OCI-LY7 (cell line): ENCODE measurements around the gene GABRG3. TPM values are rescaled to one million over a fixed set of nuclear protein-coding genes. Genes with fewer than 3 reads are reported as not detected.

Experiments used
- BruUV-seq: library from RNA; stranded (reverse); fragments of 400-500 nt; replicated peaks from 2 replicates; lab custom pipeline; 2021; lab: Mats Ljungman, UMichigan
- CTCF ChIA-PET: fragments of 300-600 bp; sonication (Branson Sonifier 250); formaldehyde crosslinking; loops from one replicate; lab custom pipeline; 2022; ENCODE audit warnings: antibody characterized with exemption; ENCODE audit not compliant: unreplicated experiment; lab: Charles Lee
- POLR2A ChIA-PET: fragments of 300-600 bp; sonication (Branson Sonifier 250); formaldehyde crosslinking; loops from one replicate; lab custom pipeline; 2022; ENCODE audit warnings: antibody characterized with exemption; lab: Charles Lee
- DNase-seq: peaks from one replicate; pipeline ENCODE4 v3.0.0-alpha.2; 2015; ENCODE audit warnings: low spot score
- H2AFZ ChIP-seq: fragments of 200-600 bp; sonication (generic), shearing (Covaris generic); 2 replicates; pipeline ENCODE4 v1.6.1; 2014; ENCODE audit warnings: mild to moderate bottlenecking, antibody characterized with exemption, low read length, moderate library complexity
- H3K27ac ChIP-seq: fragments of 200-600 bp; sonication (generic); 2 replicates; pipeline ENCODE4 v1.5.1; 2014; ENCODE audit warnings: mixed run types, low read depth, mild to moderate bottlenecking, moderate library complexity, low read length, inconsistent platforms; ENCODE audit not compliant: poor library complexity, severe bottlenecking
- H3K36me3 ChIP-seq: fragments of 200-600 bp; sonication (generic); 2 replicates; pipeline ENCODE4 v1.6.1; 2014; ENCODE audit warnings: mild to moderate bottlenecking, antibody characterized with exemption, low read length, moderate library complexity, mixed read lengths; ENCODE audit not compliant: insufficient read depth
- H3K4me1 ChIP-seq: fragments of 200-600 bp; sonication (generic); 2 replicates; pipeline ENCODE4 v1.5.1; 2014; ENCODE audit warnings: mild to moderate bottlenecking, low read length; ENCODE audit not compliant: insufficient read depth, poor library complexity, severe bottlenecking
- H3K4me2 ChIP-seq: fragments of 200-600 bp; sonication (generic); 2 replicates; pipeline ENCODE4 v1.6.1; 2014; ENCODE audit warnings: mild to moderate bottlenecking, low read length
- H3K4me3 ChIP-seq: fragments of 200-600 bp; sonication (generic); 2 replicates; pipeline ENCODE4 v1.5.1; 2014; ENCODE audit warnings: mild to moderate bottlenecking, low read depth, low read length; ENCODE audit not compliant: poor library complexity, severe bottlenecking
- H3K79me2 ChIP-seq: fragments of 200-600 bp; sonication (generic); 2 replicates; pipeline ENCODE4 v1.6.1; 2016; ENCODE audit warnings: low read depth, mild to moderate bottlenecking, low read length, moderate library complexity, mixed read lengths; ENCODE audit not compliant: insufficient read depth
- H3K9me2 ChIP-seq: fragments of 200-600 bp; sonication (generic); 2 replicates; pipeline ENCODE4 v1.6.1; 2016; ENCODE audit warnings: mild to moderate bottlenecking, low read length, mixed read lengths; ENCODE audit not compliant: insufficient read depth
- H3K9me3 ChIP-seq: fragments of 200-600 bp; sonication (generic); 2 replicates; pipeline ENCODE4 v1.6.1; 2014; ENCODE audit warnings: mild to moderate bottlenecking, mixed run types, low read length, mixed read lengths
- H4K20me1 ChIP-seq: fragments of 200-600 bp; sonication (generic); 2 replicates; pipeline ENCODE4 v1.6.1; 2014; ENCODE audit warnings: mild to moderate bottlenecking, antibody characterized with exemption, low read length, moderate library complexity, mixed read lengths; ENCODE audit not compliant: insufficient read depth
- EZH2phosphoT487 ChIP-seq: fragments of 200-600 bp; sonication (generic); IDR thresholded peaks from 2 replicates; pipeline ENCODE4 v1.6.1; 2018; ENCODE audit warnings: low read depth, borderline replicate concordance, mild to moderate bottlenecking, mixed run types, antibody characterized with exemption, low read length, moderate library complexity, mixed read lengths
- intact Hi-C: fragments of 100-400 bp; cut with micrococcal nuclease; formaldehyde crosslinking; loops from one replicate; pipeline ENCODE4 v1.10.0; 2022; ENCODE audit not compliant: unreplicated experiment
- total RNA-seq, 2 experiments: library from RNA; depleted of rRNA in 1 of 2; stranded (reverse); fragments of >200 nt in 1 of 2; shearing (Covaris generic) in 1 of 2; gene quantifications; 2 replicates each; pipeline ENCODE4 v1.2.3, GENCODE V29; 2014 to 2022
- TF ChIP-seq, protein P1 (sequence below): fragments of 200-600 bp; sonication (generic); conservative IDR thresholded peaks from 2 replicates; pipeline ENCODE4 v1.5.1; 2014; ENCODE audit warnings: mild to moderate bottlenecking, antibody characterized with exemption, low read length, moderate library complexity, mixed read lengths

Gene GABRG3
- total RNA-seq, 2 experiments from 2014 or later: not detected

- POLR2A ChIA-PET: no interaction called here
Observed at GRCh38 chr15:27249760-27250109, 278.8 kb downstream of the GABRG3 start.

GRCh38 chr15:27250223-27250622, 279.2 kb downstream of the GABRG3 start:
- H3K36me3 ChIP-seq: no peaks in the 10 kb centered on the region
- no peak overlapping the region for H2AFZ ChIP-seq
- no peak overlapping the region for H3K4me3 ChIP-seq
- no peaks in the 10 kb centered on the region for H3K9me3 ChIP-seq
- BruUV-seq: no TSS peak
- no peaks in the 10 kb centered on the region for H3K79me2 ChIP-seq
- ChIA-PET POLR2A (no interaction called here), CTCF (no interaction called here)
- H3K9me2 ChIP-seq: no peaks in the 10 kb centered on the region
- H4K20me1 ChIP-seq: no peaks in the 10 kb centered on the region
- no peak overlapping the region for H3K27ac ChIP-seq
- H3K4me2 ChIP-seq: no peak overlapping the region
- no peaks in the 10 kb centered on the region for H3K4me1 ChIP-seq
- TF ChIP-seq, protein P1, sequence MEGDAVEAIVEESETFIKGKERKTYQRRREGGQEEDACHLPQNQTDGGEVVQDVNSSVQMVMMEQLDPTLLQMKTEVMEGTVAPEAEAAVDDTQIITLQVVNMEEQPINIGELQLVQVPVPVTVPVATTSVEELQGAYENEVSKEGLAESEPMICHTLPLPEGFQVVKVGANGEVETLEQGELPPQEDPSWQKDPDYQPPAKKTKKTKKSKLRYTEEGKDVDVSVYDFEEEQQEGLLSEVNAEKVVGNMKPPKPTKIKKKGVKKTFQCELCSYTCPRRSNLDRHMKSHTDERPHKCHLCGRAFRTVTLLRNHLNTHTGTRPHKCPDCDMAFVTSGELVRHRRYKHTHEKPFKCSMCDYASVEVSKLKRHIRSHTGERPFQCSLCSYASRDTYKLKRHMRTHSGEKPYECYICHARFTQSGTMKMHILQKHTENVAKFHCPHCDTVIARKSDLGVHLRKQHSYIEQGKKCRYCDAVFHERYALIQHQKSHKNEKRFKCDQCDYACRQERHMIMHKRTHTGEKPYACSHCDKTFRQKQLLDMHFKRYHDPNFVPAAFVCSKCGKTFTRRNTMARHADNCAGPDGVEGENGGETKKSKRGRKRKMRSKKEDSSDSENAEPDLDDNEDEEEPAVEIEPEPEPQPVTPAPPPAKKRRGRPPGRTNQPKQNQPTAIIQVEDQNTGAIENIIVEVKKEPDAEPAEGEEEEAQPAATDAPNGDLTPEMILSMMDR: no peak
- no peak for TF ChIP-seq EZH2phosphoT487
- no peak for DNase-seq
- intact Hi-C loops: no loop called here

More at GRCh38 chr15:27249760-27250109, 278.8 kb downstream of the GABRG3 start:
- Histone ChIP-seq H3K27ac (no peak overlapping the region), H3K79me2 (no peaks in the 10 kb centered on the region), H2AFZ (no peak overlapping the region), H3K4me1 (no peaks in the 10 kb centered on the region), H4K20me1 (no peaks in the 10 kb centered on the region), H3K9me3 (no peaks in the 10 kb centered on the region), H3K36me3 (no peaks in the 10 kb centered on the region), H3K9me2 (no peaks in the 10 kb centered on the region), H3K4me2 (no peak overlapping the region), H3K4me3 (no peak overlapping the region)
- no TSS peak for BruUV-seq
- intact Hi-C loops: no loop called here
- DNase-seq: no peak
- TF ChIP-seq, protein P1: no peak
- TF ChIP-seq EZH2phosphoT487: no peak
- CTCF ChIA-PET: no interaction called here

GRCh38 chr15:27254055-27254454, 283.1 kb downstream of the GABRG3 start:
- TF ChIP-seq, protein P1: no peak
- no peak for TF ChIP-seq EZH2phosphoT487
- Histone ChIP-seq H3K9me2 (no peaks in the 10 kb centered on the region), H3K4me1 (no peaks in the 10 kb centered on the region), H3K27ac (no peak overlapping the region), H3K79me2 (no peaks in the 10 kb centered on the region), H3K36me3 (no peaks in the 10 kb centered on the region), H3K9me3 (no peaks in the 10 kb centered on the region), H4K20me1 (no peaks in the 10 kb centered on the region), H3K4me2 (no peak overlapping the region), H2AFZ (no peak overlapping the region), H3K4me3 (no peak overlapping the region)
- ChIA-PET POLR2A (no interaction called here), CTCF (no interaction called here)
- BruUV-seq: no TSS peak
- no peak for DNase-seq
- intact Hi-C loops: no loop called here
